DMS53 treated with DMSO at 0.1 percent for 48 hours (cell line): ENCODE results near the gene DNLZ.
"Not testable (repeated sequence)": the region's sequence is repeated elsewhere in the genome, so short reads cannot be mapped to it uniquely, and the experiment has no call there.

Source experiments
- DNase-seq: peaks from one replicate; lab custom pipeline; 2025; ENCODE audit not compliant: unreplicated experiment; lab: John Stamatoyannopoulos, UW

The DNLZ gene

GRCh38 chr9:136363106-136363948 is at the start of gene DNLZ:
Gene DNLZ, minus strand, starts transcription at chr9:136363744. Its CDS starts 30 bp downstream, at chr9:136363714.
- peak; percentile 78 for DNase-seq

DNA sequence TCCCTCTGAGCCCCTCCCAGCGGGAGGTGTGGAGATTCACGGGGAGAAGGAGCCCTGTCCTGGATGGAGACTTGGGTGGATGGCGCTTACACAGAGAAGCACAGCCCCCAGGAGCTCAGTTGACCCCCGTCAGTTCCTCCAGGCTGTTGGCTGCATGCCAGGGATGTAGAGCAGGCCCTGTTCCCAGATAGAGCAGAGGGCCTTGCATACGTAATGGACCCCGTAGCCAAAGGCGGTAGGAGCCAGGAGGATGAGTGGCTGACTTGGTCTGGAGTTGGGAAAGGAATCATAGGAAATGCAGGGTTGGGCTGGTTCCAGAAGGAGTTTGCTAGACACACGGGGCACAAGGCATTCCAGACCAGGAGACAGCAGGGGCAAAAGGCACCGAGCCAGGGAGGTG is 49.4 kb upstream of the DNLZ start:
- no peak for DNase-seq

GRCh38 chr9:136411378-136411777 is 47.8 kb upstream of the DNLZ start:
- DNase-seq = no peak

- peak; percentile 53 for DNase-seq
Observed at GRCh38 chr9:136410500-136411287, 47.1 kb upstream of the DNLZ start, which contains the start of the genes ENTR1 and PMPCA. Gene ENTR1, minus strand, starts transcription at chr9:136410614. Its CDS starts 217 bp downstream, at chr9:136410397. Gene PMPCA, plus strand, starts transcription at chr9:136410658. Its CDS starts 11 bp downstream, at chr9:136410669.

GRCh38 chr9:136409557-136410455 is 46.3 kb upstream of the DNLZ start:
- no peak for DNase-seq

- no peak for DNase-seq
Observed at GRCh38 chr9:136407911-136408310, 44.4 kb upstream of the DNLZ start.

DNA sequence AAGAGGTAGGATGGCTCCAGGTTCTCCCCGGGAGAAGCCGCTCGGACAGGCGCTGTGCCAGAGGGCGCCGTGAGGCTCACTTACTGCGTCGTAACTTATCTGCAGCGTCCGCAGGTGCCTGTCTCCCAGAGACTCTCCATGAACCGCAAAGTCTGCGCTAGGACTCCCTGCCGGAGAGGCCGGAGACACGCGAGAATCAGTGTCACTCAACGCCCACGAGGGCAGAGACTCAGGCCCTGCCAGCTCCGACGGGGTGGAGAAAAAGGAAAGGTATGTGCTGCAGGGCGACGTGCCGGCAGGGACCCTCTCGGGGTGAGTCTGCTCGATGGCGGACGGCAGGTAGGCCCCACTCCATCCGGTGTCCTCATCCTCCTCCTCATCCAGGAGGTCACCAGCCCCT is 43.5 kb upstream of the DNLZ start:
- not testable (repeated sequence) for DNase-seq

DNA sequence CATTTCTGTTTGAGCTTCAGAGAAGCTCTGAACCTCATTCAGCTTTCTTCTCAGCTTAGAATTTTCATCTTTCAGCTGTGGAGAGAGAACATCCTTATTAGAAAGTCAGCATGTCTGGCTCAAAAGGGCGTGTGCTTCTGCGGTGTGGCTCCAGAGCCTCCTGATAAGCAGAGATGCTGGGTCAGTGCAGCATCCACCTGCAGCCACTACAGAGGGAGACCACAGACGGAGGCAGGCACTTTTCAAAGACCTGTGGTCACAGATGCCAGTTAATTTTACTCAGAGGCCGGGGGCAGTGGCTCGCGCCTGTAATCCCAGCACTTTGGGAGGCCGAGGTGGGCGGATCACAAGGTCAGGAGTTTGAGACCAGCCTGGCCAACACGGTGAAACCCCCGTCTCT is 42.4 kb upstream of the DNLZ start:
- DNase-seq = not testable (repeated sequence)

- no peak for DNase-seq
Observed at GRCh38 chr9:136405481-136405880, 41.9 kb upstream of the DNLZ start.

DNA sequence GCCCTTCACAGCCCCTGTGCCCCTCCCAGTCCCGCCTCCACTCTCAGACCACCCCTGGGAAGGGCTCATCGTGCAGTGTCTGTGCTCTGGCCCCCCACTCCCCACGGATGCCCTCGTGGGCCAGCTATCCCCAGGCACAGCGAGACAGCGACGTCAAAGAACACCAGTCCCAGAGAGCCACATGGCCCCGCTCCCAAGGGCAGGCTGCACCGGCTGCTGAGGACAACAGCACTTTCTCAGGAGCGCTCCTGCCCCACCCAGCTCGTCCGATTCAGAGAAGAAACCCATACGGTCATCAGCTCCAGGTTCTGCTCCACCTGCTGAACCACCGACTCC is 41.2 kb upstream of the DNLZ start:
- DNase-seq = no peak

DNA sequence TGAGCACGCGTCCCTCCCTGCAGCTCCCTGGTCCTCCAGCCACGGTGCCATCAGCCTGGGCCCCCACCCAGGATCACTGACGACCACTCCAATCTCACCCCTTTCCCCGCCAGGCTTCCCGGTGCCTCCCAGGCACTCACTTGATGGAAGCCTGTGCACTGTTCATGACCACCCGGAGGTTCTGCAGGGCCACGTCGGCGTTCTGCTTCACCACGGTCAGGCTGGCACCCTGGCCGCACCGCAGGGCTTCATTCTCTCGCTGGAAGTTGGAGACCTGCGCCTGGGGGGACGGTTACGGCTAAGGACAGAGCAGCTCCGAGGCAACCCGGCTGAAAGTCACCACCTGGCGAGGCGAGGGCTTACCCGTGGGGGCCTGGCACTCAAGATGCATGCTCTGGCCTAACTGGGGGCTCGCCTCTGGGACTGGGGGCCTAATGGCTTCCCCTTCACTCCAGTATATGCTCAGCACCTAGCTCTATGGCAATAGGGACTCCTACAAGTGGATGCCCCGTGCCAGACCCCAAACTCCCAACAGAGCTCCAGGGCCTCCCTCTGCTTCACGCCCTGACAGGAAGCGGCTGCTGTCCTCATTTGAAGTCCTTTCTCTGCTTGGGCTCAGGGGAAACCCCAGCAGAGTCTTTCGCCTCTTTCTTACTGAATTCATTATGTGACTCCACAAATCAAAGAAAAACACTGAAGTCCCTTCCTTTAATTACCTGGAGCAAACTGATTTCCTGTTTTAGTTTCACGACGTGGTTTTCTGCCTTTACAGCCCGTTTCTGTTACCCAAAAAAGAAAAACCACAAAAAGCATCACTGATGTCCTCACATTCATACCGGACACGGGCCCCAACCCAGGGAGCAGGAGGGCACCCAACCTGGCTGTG is 40.6 kb upstream of the DNLZ start:
- DNase-seq = no peak

DNA sequence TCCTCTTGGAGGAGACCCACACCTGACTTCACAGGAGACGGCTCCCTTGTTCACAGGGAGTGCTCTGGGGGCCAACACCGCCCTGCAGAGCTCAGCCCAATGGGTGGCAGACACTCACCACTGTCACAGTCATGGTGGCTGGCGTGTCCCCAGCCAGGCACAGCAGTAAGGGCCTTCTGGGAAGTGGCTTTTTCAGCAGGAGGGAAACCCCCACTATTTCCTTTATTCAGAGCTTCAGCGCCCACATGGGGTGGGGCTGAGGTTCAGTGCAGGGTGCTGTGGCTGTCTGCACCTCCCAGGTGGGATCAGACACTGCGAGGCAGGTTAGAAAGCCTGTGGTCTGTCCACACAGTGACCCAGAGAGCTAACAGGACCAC is 40.0 kb upstream of the DNLZ start:
- no peak for DNase-seq

DNA sequence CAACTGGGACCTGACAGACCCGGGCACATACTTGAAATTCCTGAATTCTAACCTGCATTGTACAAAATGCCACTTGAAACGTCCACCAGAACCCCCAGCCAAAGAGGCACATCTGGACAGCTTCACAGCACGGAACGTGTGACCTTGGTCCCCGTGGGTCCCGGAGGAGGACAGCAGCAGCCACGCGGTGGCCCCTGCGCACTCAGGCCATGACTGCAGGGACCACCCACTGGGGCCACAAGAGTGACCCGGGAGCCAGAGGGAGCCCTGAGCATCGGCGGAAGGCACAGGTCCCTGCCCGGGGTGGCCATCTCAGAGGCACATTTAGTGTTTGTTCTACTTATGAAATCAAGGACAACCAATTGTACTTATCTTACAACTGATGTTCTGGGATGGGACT is 38.5 kb upstream of the DNLZ start:
- no peak for DNase-seq

- no peak for DNase-seq
Observed at GRCh38 chr9:136401173-136401922, 37.8 kb upstream of the DNLZ start.

- DNase-seq = peak; percentile 77
Observed at GRCh38 chr9:136400038-136400834, 36.7 kb upstream of the DNLZ start, which contains the start of gene SNAPC4. Gene SNAPC4, minus strand, starts transcription at chr9:136400170. Its CDS starts 1,742 bp downstream, at chr9:136398428.

DNA sequence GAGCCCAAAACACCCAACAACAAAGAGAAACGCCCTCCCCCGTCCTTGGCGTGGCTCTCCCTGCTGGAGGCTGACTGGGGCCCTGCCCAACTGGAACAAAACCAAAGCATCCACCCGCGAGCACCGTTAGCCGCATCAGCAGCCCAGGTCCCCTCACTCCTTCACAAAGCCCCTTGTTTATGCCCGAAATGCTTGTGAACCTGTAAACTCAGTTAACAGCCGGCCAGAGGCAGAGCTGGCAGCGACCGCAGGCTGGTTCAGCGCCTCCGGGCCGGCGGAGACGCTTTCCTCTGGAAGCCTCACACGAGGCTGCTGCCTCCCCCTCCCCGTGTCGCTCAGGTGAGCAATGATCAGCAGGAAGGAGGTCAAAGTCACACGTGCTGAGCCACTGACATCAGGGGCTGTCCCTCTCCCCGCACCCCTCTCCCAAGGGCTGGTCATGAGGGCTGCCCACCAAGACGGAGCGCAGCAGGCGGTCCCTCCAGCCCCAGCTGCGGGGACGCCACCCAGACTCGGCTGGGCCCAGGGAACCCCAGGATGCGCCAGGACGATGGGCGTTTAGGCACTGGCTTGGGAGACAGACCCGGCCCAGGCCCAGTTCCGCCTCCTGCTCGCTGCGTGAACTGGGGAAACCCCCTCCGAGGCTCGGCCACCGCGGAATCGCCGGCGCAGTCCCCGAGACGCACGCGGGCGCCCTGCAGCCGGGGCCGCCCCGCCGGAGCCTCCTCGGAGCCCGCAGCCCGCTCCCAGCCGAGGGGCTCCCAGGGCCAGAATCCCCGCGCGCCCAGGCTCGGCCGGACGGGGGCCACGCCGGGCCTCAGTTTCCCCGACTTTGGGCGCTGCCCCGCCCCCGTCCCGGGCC is 35.9 kb upstream of the DNLZ start:
- DNase-seq = no peak

DNA sequence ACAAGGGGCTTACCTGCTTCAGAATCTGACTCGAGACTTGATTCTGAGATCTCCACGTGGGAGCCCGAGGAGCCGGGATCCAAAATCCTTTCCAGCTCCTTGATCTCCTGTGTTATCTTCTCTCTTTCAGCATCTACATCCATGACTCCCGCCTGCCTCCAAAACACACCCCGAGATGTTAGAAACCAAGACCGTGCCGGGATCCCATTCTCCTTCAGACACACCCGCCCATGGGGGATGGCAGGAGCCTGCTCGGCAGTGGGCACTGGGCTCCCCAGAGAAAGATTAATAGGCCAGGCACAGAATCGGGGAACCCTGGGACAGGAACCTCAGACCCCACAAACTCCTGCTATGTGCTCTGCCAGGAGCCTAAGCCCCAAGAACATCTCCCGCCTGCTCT is 34.7 kb upstream of the DNLZ start:
- DNase-seq = no peak

GRCh38 chr9:136397643-136398042 is 34.1 kb upstream of the DNLZ start:
- no peak for DNase-seq
